ENCODE data around the gene SPATA6L. TPM values are rescaled to one million over a fixed set of nuclear protein-coding genes. Genes with fewer than 3 reads are reported as not detected.

The SPATA6L gene
- total RNA-seq, 1 donor from 2014 or later, result 0.35 TPM

GRCh38 chr9:4706021-4706420, 39.7 kb upstream of the SPATA6L start:
- Mint-ChIP-seq H3K27ac (ENCODE audit: unreplicated experiment) (no peak overlapping the region), H3K4me3 (ENCODE audit: unreplicated experiment) (no peak overlapping the region), H3K36me3 (ENCODE audit: low read depth) (peaks cover 15% of the 10 kb centered on the region)

DNA sequence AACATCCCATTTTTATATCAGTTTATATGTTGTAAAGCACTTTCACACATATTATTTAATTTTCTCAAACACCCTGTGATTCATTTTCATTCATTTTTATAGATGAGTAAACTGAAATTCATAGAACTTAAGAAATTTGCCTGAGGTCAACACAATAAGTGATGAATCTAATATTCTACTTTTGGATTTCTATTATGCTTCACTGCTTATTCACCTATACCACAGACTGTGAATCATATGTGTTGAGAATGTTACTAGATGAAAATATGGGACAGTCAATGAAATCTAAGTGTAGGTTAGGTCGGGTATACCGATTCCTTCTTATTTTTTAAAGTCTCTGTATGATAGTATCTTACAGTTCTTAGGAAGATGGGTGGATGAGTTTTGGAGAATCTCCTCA, 37.8 kb upstream of the SPATA6L start:
- H3K36me3 Mint-ChIP-seq (ENCODE audit: low read depth), result peaks cover 17% of the 10 kb centered on the region
- no peak for DNase-seq (ENCODE audit: low spot score)
- TF ChIP-seq, protein P1, sequence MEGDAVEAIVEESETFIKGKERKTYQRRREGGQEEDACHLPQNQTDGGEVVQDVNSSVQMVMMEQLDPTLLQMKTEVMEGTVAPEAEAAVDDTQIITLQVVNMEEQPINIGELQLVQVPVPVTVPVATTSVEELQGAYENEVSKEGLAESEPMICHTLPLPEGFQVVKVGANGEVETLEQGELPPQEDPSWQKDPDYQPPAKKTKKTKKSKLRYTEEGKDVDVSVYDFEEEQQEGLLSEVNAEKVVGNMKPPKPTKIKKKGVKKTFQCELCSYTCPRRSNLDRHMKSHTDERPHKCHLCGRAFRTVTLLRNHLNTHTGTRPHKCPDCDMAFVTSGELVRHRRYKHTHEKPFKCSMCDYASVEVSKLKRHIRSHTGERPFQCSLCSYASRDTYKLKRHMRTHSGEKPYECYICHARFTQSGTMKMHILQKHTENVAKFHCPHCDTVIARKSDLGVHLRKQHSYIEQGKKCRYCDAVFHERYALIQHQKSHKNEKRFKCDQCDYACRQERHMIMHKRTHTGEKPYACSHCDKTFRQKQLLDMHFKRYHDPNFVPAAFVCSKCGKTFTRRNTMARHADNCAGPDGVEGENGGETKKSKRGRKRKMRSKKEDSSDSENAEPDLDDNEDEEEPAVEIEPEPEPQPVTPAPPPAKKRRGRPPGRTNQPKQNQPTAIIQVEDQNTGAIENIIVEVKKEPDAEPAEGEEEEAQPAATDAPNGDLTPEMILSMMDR (IDR thresholded peaks at IDR 0.05), result no peak
- no peaks in the 10 kb centered on the region for H3K4me1 Mint-ChIP-seq (ENCODE audit: low read depth)
- no peak overlapping the region for H3K4me3 Mint-ChIP-seq (ENCODE audit: unreplicated experiment)
- H3K9me3 Mint-ChIP-seq (ENCODE audit: low read depth), result no peaks in the 10 kb centered on the region
- H3K27me3 Mint-ChIP-seq (ENCODE audit: low read depth), result no peaks in the 10 kb centered on the region
- H3K27ac Mint-ChIP-seq (ENCODE audit: unreplicated experiment), result no peak overlapping the region

More at GRCh38 chr9:4706021-4706420, 39.7 kb upstream of the SPATA6L start:
- Mint-ChIP-seq H3K27me3 (ENCODE audit: low read depth) (no peaks in the 10 kb centered on the region), H3K4me1 (ENCODE audit: low read depth) (no peaks in the 10 kb centered on the region), H3K9me3 (ENCODE audit: low read depth) (no peaks in the 10 kb centered on the region)
- no peak for DNase-seq (ENCODE audit: low spot score)
- TF ChIP-seq, protein P1 (IDR thresholded peaks at IDR 0.05), result no peak

DNA sequence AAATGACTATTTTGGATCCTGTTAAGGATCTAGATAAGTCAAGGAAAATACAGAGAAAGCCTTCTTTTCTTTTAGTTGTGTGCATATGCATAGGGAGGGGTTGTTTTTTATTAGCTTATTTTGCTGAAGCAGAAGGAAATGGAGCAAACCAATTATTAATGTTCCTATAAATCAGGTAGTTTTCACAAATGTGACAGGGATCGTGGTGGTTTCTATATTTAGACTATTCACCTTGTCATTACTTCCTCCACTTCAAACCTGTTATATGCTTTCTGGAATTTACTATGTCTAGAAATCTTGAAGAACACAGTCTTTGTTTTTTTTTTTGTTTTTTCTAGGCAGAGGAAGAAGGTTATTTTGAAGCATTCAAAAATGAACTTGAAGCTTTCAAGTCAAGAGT, 35.2 kb upstream of the SPATA6L start:
- Mint-ChIP-seq H3K27ac (ENCODE audit: unreplicated experiment) (no peak overlapping the region), H3K36me3 (ENCODE audit: low read depth) (peaks cover 19% of the 10 kb centered on the region), H3K9me3 (ENCODE audit: low read depth) (no peaks in the 10 kb centered on the region), H3K27me3 (ENCODE audit: low read depth) (no peaks in the 10 kb centered on the region), H3K4me1 (ENCODE audit: low read depth) (no peaks in the 10 kb centered on the region), H3K4me3 (ENCODE audit: unreplicated experiment) (no peak overlapping the region)
- TF ChIP-seq, protein P1 (IDR thresholded peaks at IDR 0.05), result no peak
- DNase-seq (ENCODE audit: low spot score), result no peak

GRCh38 chr9:4700932-4701331, 34.7 kb upstream of the SPATA6L start:
- DNase-seq (ENCODE audit: low spot score), result no peak
- peaks cover 16% of the 10 kb centered on the region for H3K36me3 Mint-ChIP-seq (ENCODE audit: low read depth)
- TF ChIP-seq, protein P1 (IDR thresholded peaks at IDR 0.05), result no peak

GRCh38 chr9:4700091-4700490, 33.8 kb upstream of the SPATA6L start:
- H3K4me1 Mint-ChIP-seq (ENCODE audit: low read depth), result no peaks in the 10 kb centered on the region
- no peak overlapping the region for H3K4me3 Mint-ChIP-seq (ENCODE audit: unreplicated experiment)
- no peaks in the 10 kb centered on the region for H3K27me3 Mint-ChIP-seq (ENCODE audit: low read depth)
- DNase-seq (ENCODE audit: low spot score), result no peak
- TF ChIP-seq, protein P1 (IDR thresholded peaks at IDR 0.05), result no peak
- no peak overlapping the region for H3K27ac Mint-ChIP-seq (ENCODE audit: unreplicated experiment)
- H3K9me3 Mint-ChIP-seq (ENCODE audit: low read depth), result no peaks in the 10 kb centered on the region
- H3K36me3 Mint-ChIP-seq (ENCODE audit: low read depth), result peaks cover 15% of the 10 kb centered on the region

More at GRCh38 chr9:4700932-4701331, 34.7 kb upstream of the SPATA6L start:
- H3K27ac Mint-ChIP-seq (ENCODE audit: unreplicated experiment), result no peak overlapping the region
- H3K4me1 Mint-ChIP-seq (ENCODE audit: low read depth), result no peaks in the 10 kb centered on the region
- H3K27me3 Mint-ChIP-seq (ENCODE audit: low read depth), result no peaks in the 10 kb centered on the region
- no peaks in the 10 kb centered on the region for H3K9me3 Mint-ChIP-seq (ENCODE audit: low read depth)
- no peak overlapping the region for H3K4me3 Mint-ChIP-seq (ENCODE audit: unreplicated experiment)
